ENCODE measurements around the gene SENP3.

The SENP3 gene

DNA sequence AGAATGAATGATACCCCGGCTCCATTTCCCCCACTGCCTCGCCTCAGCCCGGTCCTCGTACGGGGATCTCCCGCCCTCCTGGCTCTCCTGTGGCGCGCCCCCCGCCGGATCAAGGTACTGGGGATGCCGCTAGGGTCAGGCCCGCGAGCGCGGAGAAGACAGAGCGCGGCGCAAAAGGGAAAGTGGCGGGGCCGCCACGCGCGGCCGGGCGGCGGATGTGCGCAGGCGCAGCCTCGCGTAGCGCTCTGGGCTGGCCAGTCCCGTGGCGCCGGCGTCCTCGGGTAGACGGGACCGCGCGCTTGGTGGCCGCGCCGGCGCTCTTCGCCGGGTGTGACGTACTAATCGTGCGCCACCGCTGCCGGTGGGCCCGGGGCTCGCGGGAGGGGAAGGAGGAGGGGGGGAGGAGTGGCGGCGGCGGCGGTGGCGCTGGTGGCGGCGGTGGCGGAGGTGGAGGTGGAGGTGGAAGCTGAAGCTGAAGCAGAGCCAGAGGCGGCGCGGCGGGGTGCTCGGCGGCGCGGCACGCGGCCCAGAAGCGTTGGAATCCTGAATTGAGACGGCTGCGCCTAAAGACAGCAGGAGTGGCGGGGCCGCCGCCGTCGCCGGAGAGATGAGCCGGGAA lies at the start of gene SENP3:
SENP3 (plus strand) TSS at position 331 of the 619 bp plus-strand sequence. CDS start 1,158 bp downstream, outside the sequence.
- peak; percentile 87 for DNase-seq

DNA sequence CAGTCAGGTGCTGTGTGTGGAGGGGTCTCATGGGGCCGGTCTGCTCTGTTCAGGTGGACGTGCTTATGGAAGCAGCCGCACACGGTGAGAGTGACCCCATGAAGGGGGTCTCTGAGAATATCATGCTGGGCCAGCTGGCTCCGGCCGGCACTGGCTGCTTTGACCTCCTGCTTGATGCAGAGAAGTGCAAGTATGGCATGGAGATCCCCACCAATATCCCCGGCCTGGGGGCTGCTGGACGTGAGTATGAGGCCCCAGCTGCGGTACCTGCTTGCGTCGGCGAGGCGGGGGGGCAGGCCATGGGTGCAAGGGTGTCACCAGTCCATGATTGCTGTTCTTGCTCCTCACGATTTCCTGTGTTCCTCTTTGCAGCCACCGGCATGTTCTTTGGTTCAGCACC lies 49.6 kb upstream of the SENP3 start:
- no peak for DNase-seq

DNA sequence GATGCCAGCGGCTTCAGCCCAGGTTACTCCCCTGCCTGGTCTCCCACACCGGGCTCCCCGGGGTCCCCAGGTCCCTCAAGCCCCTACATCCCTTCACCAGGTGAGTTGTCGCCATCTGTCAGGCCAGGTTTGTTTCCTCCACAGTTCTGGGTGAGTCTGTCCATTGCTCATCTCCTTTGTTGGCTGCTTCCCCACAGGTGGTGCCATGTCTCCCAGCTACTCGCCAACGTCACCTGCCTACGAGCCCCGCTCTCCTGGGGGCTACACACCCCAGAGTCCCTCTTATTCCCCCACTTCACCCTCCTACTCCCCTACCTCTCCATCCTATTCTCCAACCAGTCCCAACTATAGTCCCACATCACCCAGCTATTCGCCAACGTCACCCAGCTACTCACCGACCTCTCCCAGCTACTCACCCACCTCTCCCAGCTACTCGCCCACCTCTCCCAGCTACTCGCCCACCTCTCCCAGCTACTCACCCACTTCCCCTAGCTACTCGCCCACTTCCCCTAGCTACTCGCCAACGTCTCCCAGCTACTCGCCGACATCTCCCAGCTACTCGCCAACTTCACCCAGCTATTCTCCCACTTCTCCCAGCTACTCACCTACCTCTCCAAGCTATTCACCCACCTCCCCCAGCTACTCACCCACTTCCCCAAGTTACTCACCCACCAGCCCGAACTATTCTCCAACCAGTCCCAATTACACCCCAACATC lies 48.7 kb upstream of the SENP3 start:
- no peak for DNase-seq

DNA sequence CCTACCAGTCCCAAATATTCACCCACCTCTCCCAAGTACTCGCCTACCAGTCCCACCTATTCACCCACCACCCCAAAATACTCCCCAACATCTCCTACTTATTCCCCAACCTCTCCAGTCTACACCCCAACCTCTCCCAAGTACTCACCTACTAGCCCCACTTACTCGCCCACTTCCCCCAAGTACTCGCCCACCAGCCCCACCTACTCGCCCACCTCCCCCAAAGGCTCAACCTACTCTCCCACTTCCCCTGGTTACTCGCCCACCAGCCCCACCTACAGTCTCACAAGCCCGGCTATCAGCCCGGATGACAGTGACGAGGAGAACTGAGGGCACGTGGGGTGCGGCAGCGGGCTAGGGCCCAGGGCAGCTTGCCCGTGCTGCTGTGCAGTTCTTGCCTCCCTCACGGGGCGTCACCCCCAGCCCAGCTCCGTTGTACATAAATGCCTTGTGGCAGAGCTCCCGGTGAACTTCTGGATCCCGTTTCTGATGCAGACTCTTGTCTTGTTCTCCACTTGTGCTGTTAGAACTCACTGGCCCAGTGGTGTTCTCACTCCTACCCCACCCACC lies 47.8 kb upstream of the SENP3 start:
- DNase-seq: no peak

DNA sequence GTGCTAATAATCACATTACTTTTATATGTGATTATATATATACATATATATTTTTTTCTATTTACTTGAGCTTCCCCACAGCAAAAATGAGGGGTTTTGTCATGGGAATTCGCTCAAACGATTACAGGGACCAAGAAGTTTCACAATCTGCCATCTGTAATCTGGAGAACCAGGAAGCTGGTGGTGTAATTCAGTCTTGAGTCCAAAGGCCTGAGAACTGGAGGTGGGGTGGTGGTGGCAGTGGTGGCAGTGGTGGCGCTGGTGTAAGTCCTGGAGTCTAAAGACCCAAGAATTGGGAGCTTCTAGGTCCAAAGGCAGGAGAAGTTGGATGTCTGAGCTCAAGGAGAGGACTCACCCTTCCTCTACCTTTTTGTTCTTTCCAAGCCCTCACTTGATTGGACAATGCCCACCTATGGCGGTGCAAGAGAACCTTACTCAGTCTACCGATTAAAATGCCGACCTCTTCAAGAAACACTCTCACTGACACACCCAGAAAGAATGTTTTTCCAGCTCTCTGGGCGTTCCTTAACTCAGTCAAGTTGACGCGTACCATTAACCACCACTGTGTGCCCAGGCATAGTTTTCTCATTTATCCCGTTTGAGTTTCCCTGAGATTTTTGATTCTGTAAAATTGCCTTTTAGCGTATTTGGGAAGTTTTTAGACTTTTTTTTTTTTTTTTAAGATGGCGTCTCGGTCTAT lies 45.7 kb upstream of the SENP3 start:
- DNase-seq: no peak

DNA sequence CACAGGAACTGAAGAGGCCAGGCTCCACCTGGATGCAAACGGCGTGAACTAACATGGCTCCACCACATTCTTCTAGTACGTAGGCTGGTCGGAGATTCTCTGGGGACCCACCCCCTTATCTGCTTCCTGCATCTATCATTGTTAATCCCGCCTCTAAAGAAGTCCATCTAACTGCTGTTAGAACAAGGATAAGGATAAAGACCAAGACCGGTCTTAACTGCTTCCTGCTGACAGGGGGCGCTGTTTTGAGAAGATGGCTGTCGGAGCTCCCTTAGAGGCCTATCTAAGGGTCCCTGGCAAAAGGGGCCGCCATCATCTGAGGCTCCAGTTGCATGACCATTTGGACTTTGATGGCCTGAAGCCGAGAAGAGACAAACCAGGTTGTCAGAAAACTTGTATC lies 38.7 kb upstream of the SENP3 start:
- no peak for DNase-seq

DNA sequence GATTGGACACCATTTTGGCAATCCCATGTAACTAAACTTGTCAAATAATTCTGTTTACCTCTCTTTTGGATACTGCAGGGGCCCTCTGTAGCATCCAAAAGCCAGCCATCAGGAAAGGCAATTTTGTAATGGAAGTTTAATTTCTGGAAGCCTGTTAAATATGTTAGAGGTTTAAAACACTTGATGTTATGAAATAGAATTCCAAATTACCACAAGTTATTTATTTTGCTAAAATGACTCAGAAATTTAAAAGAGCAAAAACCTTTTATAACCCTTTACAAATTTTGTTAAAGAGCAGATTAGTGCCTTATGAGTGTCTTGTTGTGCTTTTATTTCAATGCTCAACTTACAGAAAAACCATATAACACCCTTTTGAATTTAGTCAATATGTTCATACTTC lies 32.9 kb upstream of the SENP3 start:
- no peak for DNase-seq

DNA sequence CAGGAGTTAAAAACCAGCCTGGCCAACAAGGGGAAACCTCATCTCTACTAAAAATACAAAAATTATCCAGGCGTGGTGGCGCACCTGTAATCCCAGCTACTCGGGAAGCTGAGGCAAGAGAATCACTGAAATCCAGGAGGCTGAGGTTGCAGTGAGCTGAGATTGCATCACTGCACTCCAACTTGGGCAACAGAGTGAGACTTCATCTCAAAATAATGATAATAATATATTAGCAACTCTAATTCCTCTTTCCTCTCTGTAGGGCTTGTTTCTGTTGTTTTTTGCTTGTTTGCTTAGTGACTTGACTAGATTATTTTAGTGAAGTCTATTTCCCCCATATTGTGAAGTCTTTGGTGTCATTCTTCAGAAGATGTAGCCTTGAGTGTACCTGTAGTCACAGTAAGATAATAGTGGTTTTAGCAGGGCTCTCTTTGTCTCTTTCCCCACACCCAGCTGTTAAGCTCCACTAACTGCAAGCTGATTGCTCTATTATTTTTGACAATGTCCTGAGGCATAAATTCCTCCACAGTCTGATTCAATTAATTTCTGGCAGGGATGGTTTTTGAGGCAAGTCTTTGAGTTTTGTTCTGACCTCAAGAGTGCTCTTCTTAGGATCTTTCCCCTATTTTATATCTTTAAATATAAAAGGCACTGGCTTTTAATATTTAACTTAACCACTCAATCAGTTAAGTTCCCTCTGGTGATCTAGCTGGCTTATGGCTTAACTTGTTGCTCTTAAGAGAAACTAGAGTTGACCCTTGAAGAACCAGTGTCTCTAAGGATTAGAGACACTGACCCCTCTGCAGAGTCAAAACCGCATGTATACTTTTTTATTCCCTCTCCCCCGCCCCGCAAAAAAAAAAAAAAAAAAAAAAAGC lies 31.5 kb upstream of the SENP3 start:
- no peak for DNase-seq

DNA sequence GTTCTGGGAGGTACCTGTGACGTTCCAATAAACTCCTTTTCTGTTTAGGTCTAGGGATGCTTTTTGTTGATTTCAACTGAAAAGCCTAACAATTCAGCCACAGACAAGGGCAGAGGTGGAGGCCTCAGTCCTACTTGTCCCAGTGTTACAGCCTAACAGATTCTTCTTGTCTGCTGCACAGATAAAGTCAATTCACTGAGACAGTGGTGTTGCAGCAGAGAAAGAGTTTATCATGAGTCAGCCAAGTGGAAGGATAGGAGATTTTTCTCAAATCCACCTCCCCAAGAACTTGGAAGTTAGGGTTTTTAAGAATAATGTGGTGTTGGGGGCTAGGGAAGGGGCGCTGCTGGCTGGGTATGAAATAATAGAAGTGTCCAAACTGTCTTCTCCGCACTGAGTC lies 23.7 kb upstream of the SENP3 start:
- DNase-seq: no peak

DNA sequence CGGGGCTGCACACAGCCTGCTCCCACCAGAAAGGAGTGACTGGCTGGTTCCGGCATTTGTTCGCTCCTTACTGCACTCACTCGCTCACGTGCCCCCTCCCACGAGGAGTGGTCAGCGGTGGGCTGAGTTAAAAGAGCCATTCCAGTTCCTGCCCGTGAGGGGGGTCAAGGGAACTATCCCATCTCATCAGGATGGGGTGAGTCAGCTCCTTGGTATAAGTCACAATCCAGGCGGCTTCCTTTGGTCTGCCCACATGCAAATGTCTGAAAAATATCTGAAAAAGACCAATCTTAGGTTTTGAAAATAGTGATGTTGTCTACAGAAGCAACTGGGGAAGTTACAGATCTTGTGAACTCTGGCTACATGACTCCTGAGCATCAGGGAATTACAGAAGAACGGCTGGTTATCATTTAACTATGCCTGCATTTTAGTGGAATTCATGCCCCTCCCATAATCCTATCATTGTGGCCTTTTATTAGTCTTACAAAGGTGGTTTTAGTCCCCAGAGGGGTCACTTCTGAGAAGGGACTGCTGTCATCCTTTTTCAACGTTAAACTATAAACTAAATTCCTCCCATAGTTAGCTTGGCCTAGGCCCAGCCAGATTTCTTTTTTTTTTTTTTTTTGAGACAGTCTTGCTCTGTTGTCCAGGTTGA lies 22.7 kb upstream of the SENP3 start:
- DNase-seq: peak; percentile 48

DNA sequence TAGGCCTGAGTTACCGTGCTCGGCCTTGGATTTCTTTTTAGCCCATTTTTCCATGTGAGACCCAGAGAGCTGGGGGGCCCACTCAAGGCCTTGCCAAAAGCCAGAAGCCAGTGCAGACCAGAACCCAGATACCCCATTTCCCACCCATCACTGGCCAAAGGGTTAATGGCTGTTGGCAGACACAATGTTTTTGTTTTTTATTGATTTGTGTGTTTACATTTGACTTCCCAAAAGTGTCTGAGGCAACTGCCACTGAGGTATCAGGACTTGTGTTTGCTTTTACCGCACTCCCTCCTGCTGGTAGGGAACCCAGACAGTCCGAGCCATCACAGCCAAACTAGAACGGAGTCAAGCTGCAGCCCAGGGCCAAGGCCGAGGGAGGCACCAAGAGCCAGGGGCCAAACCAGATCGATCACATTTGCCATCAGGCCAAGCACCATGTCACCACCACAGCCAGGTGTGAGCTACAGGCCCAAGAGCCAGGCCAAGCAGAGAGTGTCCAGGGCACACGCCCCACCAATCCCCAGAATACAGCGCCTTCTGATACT lies 20.6 kb upstream of the SENP3 start:
- DNase-seq: no peak

DNA sequence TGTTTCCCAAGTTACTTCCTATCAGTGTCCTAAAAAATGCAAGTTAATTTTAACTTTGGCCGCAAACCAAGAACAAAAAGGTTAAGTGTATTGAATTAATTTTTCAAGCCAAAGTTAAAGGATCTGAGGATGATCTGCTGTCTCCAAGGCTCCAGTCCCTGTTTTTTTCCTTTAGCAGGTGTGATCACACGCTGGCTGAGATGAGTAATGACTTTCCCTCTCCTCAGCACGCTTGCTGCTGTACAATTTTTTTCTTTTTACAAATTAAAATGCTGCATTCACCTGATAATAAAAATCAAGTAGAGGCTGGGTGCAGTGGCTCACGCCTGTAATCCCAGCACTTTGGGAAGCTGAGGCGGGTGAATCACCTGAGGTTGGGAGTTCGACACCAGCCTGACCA lies 16.8 kb upstream of the SENP3 start:
- no peak for DNase-seq

DNA sequence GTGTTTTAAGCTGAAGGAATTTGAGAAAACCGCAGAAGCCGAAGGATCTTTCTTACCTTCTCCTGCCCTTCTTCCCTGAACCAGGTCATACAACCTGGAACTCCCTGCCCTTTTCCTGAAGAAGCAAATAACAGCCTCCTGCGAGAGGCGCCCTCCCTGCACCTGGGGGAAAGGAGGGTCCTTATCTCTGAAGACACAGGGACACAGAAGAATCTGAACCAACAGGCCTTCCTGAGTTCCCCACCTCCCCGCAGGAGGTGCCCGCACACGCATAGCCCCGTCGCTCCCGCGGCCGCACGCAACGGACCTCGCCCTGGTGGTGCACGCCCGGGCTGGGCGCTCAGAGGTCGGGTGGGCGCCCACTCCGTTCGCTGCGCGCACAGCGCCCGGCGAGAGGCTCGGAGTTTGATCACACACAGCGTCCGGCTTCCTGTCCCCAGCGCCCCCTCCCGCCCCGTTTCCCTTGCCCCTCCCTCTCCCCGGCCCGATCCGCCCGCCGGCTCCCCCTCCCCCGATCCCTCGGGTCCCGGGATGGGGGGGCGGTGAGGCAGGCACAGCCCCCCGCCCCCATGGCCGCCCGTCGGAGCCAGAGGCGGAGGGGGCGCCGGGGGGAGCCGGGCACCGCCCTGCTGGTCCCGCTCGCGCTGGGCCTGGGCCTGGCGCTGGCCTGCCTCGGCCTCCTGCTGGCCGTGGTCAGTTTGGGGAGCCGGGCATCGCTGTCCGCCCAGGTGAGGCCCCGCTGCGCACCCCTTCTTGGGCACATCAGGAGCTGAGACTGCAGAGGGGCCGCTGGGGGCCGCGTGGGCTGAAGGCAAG lies 12.9 kb upstream of the SENP3 start, which contains the start of gene TNFSF12:
TNFSF12 (plus strand) TSS at position 474 of the 816 bp plus-strand sequence; CDS start at position 570, 96 bp downstream.
- DNase-seq: peak; percentile 28

DNA sequence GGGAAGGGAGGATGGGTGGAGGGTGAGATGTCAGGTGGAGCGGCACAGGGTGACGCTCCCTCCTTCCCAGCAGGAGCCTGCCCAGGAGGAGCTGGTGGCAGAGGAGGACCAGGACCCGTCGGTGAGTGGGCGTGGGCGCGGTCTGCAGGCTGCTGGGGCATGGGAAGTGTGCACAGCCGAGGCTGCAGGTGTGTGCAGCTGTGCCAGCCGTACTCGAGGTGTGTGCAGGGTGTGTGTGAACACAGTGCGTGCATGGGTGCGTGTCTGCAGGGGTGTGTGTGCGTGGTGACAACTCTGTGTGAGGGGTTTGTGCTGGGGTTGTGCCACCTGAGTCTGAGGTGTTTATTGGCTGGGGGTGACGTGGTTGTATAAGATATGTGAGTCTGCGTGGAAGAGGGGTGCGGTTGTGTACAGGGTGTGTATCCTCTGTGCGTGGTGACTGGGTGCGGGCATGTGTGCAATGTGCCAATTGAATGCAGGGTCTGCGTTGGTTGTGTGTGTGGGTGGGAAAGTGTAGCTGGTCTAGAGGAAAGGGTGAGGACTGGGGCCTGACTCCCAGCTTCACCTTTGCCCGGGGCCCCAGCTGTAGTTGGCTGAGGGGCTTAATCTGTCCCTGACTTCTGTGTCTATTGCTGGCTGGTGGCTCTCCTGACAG lies 12.2 kb upstream of the SENP3 start:
- no peak for DNase-seq

DNA sequence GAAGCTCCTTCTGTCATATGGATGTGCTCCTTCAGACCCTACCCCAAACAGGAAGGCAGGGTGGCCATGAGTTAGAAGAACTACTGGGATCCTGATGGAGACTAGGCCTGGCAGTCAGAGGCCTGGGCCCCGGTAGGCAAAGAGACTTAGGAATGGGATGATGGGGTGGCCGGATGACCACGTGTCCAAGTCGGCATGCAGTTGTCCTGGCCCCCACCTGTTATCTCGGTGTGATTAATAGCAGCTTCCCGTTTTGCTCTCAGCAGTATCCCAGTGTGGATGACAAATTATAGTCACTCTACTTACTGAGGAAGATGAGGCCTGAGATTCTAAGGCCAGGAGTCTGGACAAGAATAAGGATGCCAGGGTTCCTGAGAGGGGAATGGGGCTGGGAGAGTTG lies 11.4 kb upstream of the SENP3 start:
- no peak for DNase-seq

DNA sequence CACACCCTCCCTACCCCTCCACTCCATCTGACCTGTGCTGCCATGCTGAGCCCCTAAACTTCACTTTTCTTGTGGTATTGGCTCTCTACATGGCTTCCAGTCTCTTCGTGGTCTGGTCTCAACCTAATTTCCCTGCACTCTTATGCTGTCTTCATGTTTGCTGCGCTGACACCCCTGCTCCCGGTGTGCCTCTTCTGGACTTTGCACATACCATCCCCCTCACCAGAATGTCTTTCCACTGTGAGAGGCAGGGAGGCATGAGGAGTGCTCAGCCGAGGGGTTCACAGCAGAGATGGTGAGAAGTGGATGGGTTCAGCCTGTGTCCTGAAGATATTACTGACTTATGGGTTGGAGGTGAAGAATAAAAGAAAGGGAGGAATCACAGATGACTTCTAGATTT lies 10.3 kb upstream of the SENP3 start:
- DNase-seq: no peak

DNA sequence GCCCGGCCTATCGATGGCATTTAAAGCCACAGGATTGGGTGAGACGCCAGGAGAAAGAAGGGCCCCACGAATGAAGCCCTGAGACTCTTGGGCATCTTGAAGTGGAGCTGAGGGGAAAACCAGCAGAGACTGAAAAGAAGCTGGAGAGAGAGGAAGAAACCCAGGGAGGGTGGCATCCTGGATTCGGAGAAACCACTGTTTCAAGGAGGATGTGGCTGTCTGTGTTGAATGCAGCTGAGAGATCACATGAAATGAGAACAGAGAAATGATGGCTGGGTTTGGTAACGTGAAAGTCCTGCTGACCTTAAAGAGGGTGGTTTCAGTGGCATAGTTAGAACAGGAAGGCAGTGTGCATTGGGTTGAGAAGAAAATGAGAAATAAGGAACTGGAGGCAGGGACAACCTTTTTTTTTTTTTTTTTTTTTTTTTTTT lies 9.1 kb upstream of the SENP3 start:
- DNase-seq: no peak

DNA sequence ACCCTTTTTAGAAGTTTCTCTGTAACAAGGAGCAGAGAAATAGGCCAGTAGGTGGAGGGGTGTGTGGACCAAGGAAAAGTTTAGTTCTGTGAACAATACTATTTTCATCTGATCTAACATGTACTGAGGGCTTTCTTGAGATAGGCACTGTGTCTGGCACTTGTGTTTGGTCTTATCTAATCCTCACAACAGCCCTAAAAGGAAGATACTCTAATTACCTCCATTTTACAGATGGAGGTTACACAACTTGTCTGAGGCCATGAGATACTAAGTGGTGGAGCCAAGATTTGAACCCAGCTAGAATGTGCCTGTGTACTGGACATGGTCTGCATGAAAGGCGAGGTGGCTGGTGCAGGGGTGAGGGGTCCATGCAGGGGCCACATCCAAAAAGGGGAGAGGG lies 8.4 kb upstream of the SENP3 start:
- no peak for DNase-seq

DNA sequence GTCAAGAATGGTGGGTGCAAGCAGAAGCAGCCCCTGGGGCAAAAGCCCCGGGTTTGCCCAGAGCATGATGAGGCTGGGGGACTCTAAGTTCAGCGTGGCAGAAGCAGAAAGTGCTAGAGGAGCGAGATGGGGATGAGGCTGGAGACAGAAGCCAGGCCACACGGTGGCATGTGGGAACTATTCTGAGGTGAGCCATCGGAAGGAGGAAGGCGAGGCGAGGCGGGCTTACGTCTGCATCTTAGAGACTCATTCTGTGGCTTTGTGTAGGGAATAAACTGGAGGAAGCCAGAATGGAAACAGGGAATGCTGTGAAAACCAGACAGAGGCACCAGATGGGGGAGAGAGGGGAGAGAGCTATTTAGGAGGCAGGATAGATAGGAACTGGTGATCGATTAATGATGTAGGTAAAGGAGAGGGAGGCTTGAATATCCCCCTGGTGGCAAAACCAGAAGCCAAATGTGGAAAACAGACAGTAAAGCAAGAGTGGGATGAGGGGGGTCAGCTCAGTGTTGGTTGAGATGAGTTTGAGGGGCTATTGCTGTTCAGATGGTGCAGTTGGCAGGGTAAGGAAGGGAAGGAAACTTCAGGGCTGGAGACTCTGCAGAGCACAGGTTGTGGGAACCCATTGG lies 6.3 kb upstream of the SENP3 start:
- DNase-seq: no peak

DNA sequence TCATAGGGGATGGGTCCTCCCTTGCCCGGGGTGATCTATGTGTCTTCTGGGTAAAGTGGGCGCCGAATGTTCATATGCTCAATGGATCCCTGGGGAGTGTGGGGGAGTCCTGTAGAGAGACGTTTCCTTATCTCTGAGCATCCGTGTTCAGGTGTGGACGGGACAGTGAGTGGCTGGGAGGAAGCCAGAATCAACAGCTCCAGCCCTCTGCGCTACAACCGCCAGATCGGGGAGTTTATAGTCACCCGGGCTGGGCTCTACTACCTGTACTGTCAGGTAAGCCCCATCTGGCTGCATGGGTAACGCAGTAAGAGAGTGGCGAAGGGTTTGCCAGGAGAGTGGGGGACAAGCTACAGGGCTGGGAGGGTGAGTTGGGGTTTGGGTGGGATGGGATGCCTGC lies 5.1 kb upstream of the SENP3 start:
- DNase-seq: no peak

Measured in fibroblast of upper back skin (primary cell).